Caco-2 (cell line): Measurements from ENCODE around the gene TRIO. TPM values are rescaled to one million over a fixed set of nuclear protein-coding genes. Genes with fewer than 3 reads are reported as not detected.
A peak's percentile ranks its signal among the peaks of the same experiment; 100 is the strongest.
"Not testable (repeated sequence)": the region's sequence is repeated elsewhere in the genome, so short reads cannot be mapped to it uniquely, and the experiment has no call there.

Source experiments
- BruUV-seq: library from RNA; stranded (reverse); fragments of 400-500 nt; replicated peaks from 2 replicates; lab custom pipeline; 2021; lab: Mats Ljungman, UMichigan
- CTCF ChIA-PET: fragments of 300-600 bp; sonication (Branson Sonifier 250); formaldehyde crosslinking; loops from one replicate; lab custom pipeline; 2022; ENCODE audit warnings: antibody characterized with exemption; lab: Charles Lee
- POLR2A ChIA-PET: fragments of 300-600 bp; sonication (Branson Sonifier 250); formaldehyde crosslinking; loops from one replicate; lab custom pipeline; 2022; ENCODE audit warnings: antibody characterized with exemption; lab: Charles Lee
- DNase-seq, 2 experiments: peaks; one replicate each; pipeline versions ENCODE4 v3.0.0 to v3.0.0-alpha.2; 2020 to 2022
- H3K27me3 ChIP-seq: replicated peaks from 2 replicates; pipeline ENCODE4 v1.6.0; 2011; ENCODE audit warnings: low read length; ENCODE audit not compliant: control insufficient read depth, insufficient read depth
- H3K36me3 ChIP-seq: 2 replicates; pipeline ENCODE4 v1.5.1; 2011; ENCODE audit warnings: low read length; ENCODE audit not compliant: control insufficient read depth, insufficient read depth
- H3K4me1 ChIP-seq: fragments of 250-450 bp; sonication (Bioruptor Pico); 2 replicates; pipeline ENCODE4 v1.5.1; 2020; ENCODE audit warnings: mild to moderate bottlenecking
- H3K4me3 ChIP-seq: 2 replicates; pipeline ENCODE4 v1.5.1; 2011; ENCODE audit warnings: low read depth, mild to moderate bottlenecking, control low read depth, low read length
- H3K9me3 ChIP-seq: fragments of 250-450 bp; sonication (Bioruptor Pico); 2 replicates; pipeline ENCODE4 v1.5.1; 2020; ENCODE audit warnings: mild to moderate bottlenecking, moderate library complexity
- H3K27ac Mint-ChIP-seq: one replicate; pipeline ENCODE4 v1.8.0; 2022; ENCODE audit warnings: mixed read lengths; ENCODE audit not compliant: unreplicated experiment
- H3K27me3 Mint-ChIP-seq: one replicate; pipeline ENCODE4 v1.8.0; 2022; ENCODE audit warnings: mixed read lengths; ENCODE audit not compliant: insufficient read depth, unreplicated experiment
- H3K36me3 Mint-ChIP-seq: one replicate; pipeline ENCODE4 v1.8.0; 2022; ENCODE audit warnings: mild to moderate bottlenecking, mixed read lengths; ENCODE audit not compliant: insufficient read depth, unreplicated experiment
- H3K4me1 Mint-ChIP-seq: one replicate; pipeline ENCODE4 v1.8.0; 2022; ENCODE audit warnings: low read depth, mixed read lengths; ENCODE audit not compliant: unreplicated experiment
- H3K4me3 Mint-ChIP-seq: one replicate; pipeline ENCODE4 v1.8.0; 2022; ENCODE audit warnings: mild to moderate bottlenecking, moderate library complexity, mixed read lengths; ENCODE audit not compliant: unreplicated experiment
- H3K9me3 Mint-ChIP-seq: one replicate; pipeline ENCODE4 v1.8.0; 2022; ENCODE audit warnings: mixed read lengths; ENCODE audit not compliant: unreplicated experiment
- CTCF ChIP-seq, 2 experiments: fragments of 200-600 bp in 1 of 2; IDR thresholded peaks; 1 replicate in 1 of 2; 2 replicates in 1 of 2; pipeline versions ENCODE4 v1.5.1 to v1.8.0; 2011 to 2022; ENCODE audit warnings: antibody characterized with exemption in 1 of 2, control low read depth in 1 of 2, inconsistent platforms in 1 of 2, low read depth in 1 of 2, low read length in 1 of 2, mild to moderate bottlenecking in 1 of 2, moderate library complexity in 1 of 2; ENCODE audit not compliant: insufficient read depth in 1 of 2, severe bottlenecking in 1 of 2, unreplicated experiment in 1 of 2
- intact Hi-C: fragments of 100-400 bp; cut with micrococcal nuclease; formaldehyde crosslinking; loops from one replicate; pipeline ENCODE4 v1.10.0; 2022; ENCODE audit not compliant: unreplicated experiment
- total RNA-seq: library from RNA; stranded (reverse); gene quantifications from 2 replicates; pipeline ENCODE4 v1.2.3, GENCODE V29; 2022

TRIO gene
- total RNA-seq, 1 experiment from 2014 or later, result 92.0 TPM

GRCh38 chr5:14547666-14548065 is 404.5 kb downstream of the TRIO start:
- intact Hi-C loops, result no loop called here
- H3K27me3 Mint-ChIP-seq, result no peaks in the 10 kb centered on the region

GRCh38 chr5:14551211-14551610 is 408.1 kb downstream of the TRIO start:
- DNase-seq, result peak; percentile 67 to 85
- intact Hi-C loops, result loop anchor here (1.0 kb wide), 1 partner anchor 31 kb away; no protein-coding TSS in a partner anchor
- H3K27me3 ChIP-seq, result no peaks in the 10 kb centered on the region

More at GRCh38 chr5:14547666-14548065, 404.5 kb downstream of the TRIO start:
- no TSS peak for BruUV-seq
- no peaks in the 10 kb centered on the region for H3K36me3 Mint-ChIP-seq
- no peak overlapping the region for H3K4me3 Mint-ChIP-seq
- no peak for DNase-seq
- POLR2A ChIA-PET, result interaction anchor here (0.6 kb wide), 1 partner anchor 85 kb away, joined by 13 read pairs; no protein-coding TSS in a partner anchor
- no peaks in the 10 kb centered on the region for H3K9me3 Mint-ChIP-seq
- no peaks in the 10 kb centered on the region for H3K9me3 ChIP-seq
- H3K4me3 ChIP-seq, result no peak overlapping the region
- H3K27me3 ChIP-seq, result no peaks in the 10 kb centered on the region
- H3K27ac Mint-ChIP-seq, result no peak overlapping the region
- no peaks in the 10 kb centered on the region for H3K36me3 ChIP-seq
- CTCF ChIA-PET, result no interaction called here
- no peak for TF ChIP-seq CTCF (IDR thresholded peaks at IDR 0.05; ENCODE audit: insufficient read depth in 1 of 2, low read depth in 1 of 2, low read length in 1 of 2, severe bottlenecking in 1 of 2, unreplicated experiment in 1 of 2)
- H3K4me1 ChIP-seq, result peaks cover 16% of the 10 kb centered on the region
- peaks cover 15% of the 10 kb centered on the region for H3K4me1 Mint-ChIP-seq

GRCh38 chr5:14552017-14552416 is 408.9 kb downstream of the TRIO start:
- Mint-ChIP-seq H3K27me3 (no peaks in the 10 kb centered on the region), H3K27ac (no peak overlapping the region), H3K9me3 (no peaks in the 10 kb centered on the region), H3K36me3 (no peaks in the 10 kb centered on the region), H3K4me1 (peaks cover 15% of the 10 kb centered on the region), H3K4me3 (no peak overlapping the region)
- intact Hi-C loops, result no loop called here
- TF ChIP-seq CTCF (IDR thresholded peaks at IDR 0.05; ENCODE audit: insufficient read depth in 1 of 2, low read depth in 1 of 2, low read length in 1 of 2, severe bottlenecking in 1 of 2, unreplicated experiment in 1 of 2), result no peak
- Histone ChIP-seq H3K4me3 (no peak overlapping the region), H3K9me3 (no peaks in the 10 kb centered on the region), H3K36me3 (no peaks in the 10 kb centered on the region), H3K4me1 (peaks cover 16% of the 10 kb centered on the region), H3K27me3 (no peaks in the 10 kb centered on the region)
- BruUV-seq, result no TSS peak
- no peak for DNase-seq
- POLR2A ChIA-PET, result interaction anchor here (1.1 kb wide), 1 partner anchor 18 kb away, joined by 6 read pairs; no protein-coding TSS in a partner anchor
- CTCF ChIA-PET, result interaction anchor here (1.1 kb wide), 1 partner anchor 31 kb away, joined by 7 read pairs; no protein-coding TSS in a partner anchor

More at GRCh38 chr5:14551211-14551610, 408.1 kb downstream of the TRIO start:
- ChIA-PET CTCF (interaction anchor here (1.1 kb wide), 1 partner anchor 31 kb away, joined by 7 read pairs; no protein-coding TSS in a partner anchor), POLR2A (interaction anchor here (1.0 to 1.1 kb wide), 2 partner anchors 19 to 31 kb away, joined by 3 to 6 read pairs; partner anchors contain the start of gene OTULINL)
- H3K36me3 Mint-ChIP-seq, result no peaks in the 10 kb centered on the region
- Histone ChIP-seq H3K4me3 (no peak overlapping the region), H3K36me3 (no peaks in the 10 kb centered on the region), H3K4me1 (peaks cover 16% of the 10 kb centered on the region), H3K9me3 (no peaks in the 10 kb centered on the region)
- peak overlapping the region; percentile 31 for H3K27ac Mint-ChIP-seq
- no peak overlapping the region for H3K4me3 Mint-ChIP-seq
- TF ChIP-seq CTCF (IDR thresholded peaks at IDR 0.05; ENCODE audit: insufficient read depth in 1 of 2, low read depth in 1 of 2, low read length in 1 of 2, severe bottlenecking in 1 of 2, unreplicated experiment in 1 of 2), result no peak
- no peaks in the 10 kb centered on the region for H3K9me3 Mint-ChIP-seq
- peaks cover 15% of the 10 kb centered on the region for H3K4me1 Mint-ChIP-seq
- no TSS peak for BruUV-seq
- no peaks in the 10 kb centered on the region for H3K27me3 Mint-ChIP-seq

GRCh38 chr5:14554288-14554687 is 411.1 kb downstream of the TRIO start:
- DNase-seq, intact Hi-C loops, H3K27ac Mint-ChIP-seq, CTCF ChIA-PET, H3K27me3 Mint-ChIP-seq, H3K4me3 Mint-ChIP-seq, H3K36me3 ChIP-seq, H3K36me3 Mint-ChIP-seq, POLR2A ChIA-PET, BruUV-seq, H3K27me3 ChIP-seq, H3K9me3 Mint-ChIP-seq, H3K9me3 ChIP-seq, H3K4me3 ChIP-seq: not testable (repeated sequence)
- peaks cover 24% of the 10 kb centered on the region for H3K4me1 Mint-ChIP-seq
- peaks cover 22% of the 10 kb centered on the region for H3K4me1 ChIP-seq
